Measurements from ENCODE around the gene AGPAT2. TPM values are rescaled to one million over a fixed set of nuclear protein-coding genes. Genes with fewer than 3 reads are reported as not detected.
A peak's percentile ranks its signal among the peaks of the same experiment; 100 is the strongest.

The AGPAT2 gene
- total and polyA plus RNA-seq, 2 experiments from 2014 or later = 31.8 to 44.7 TPM

GRCh38 chr9:136726118-136726517 lies 38.9 kb upstream of the AGPAT2 start:
- no peak for DNase-seq (ENCODE audit: low spot score)
- no peak overlapping the region for H2AFZ ChIP-seq
- peaks cover 9% of the 10 kb centered on the region; the same call in 1 of the 2 replicates for H3K4me1 ChIP-seq (ENCODE audit: insufficient read depth)
- ATAC-seq = no peak
- peak overlapping the region; percentile 32; the same call in 1 of the 2 replicates for H3K27ac ChIP-seq (ENCODE audit: low read depth)
- Mint-ChIP-seq H3K27ac (peak overlapping the region; percentile 94; the same call in 1 of the 2 replicates), H3K9me3 (no peaks in the 10 kb centered on the region; the same call in 2 of the 3 replicates), H3K27me3 (ENCODE audit: insufficient read depth, low read depth, poor library complexity) (peaks cover 26% of the 10 kb centered on the region), H3K4me3 (peak overlapping the region; percentile 93), H3K36me3 (ENCODE audit: low read depth) (peaks cover 52% of the 10 kb centered on the region), H3K4me1 (peaks cover 20% of the 10 kb centered on the region)
- peaks cover 31% of the 10 kb centered on the region for H4K20me1 ChIP-seq (replicated peaks; ENCODE audit: insufficient read depth)
- H3K79me2 ChIP-seq (replicated peaks; ENCODE audit: insufficient read depth) = peaks cover 35% of the 10 kb centered on the region
- H3K36me3 ChIP-seq (ENCODE audit: insufficient read depth) = peaks cover 22% of the 10 kb centered on the region
- TF ChIP-seq EZH2 (IDR thresholded peaks at IDR 0.05; ENCODE audit: low read depth, unreplicated experiment) = no peak
- no peak for TF ChIP-seq JUNB (IDR thresholded peaks at IDR 0.05; ENCODE audit: unreplicated experiment)
- no peak for TF ChIP-seq ETS1 (IDR thresholded peaks at IDR 0.05)
- no peak for TF ChIP-seq ZNF462 (CRISPR knock-in tag; IDR thresholded peaks at IDR 0.05)
- no peak for TF ChIP-seq CTCF (conservative IDR thresholded peaks at IDR 0.05; ENCODE audit: low read depth in 2 of 2)
- no peak for TF ChIP-seq EZH2phosphoT487 (IDR thresholded peaks at IDR 0.05; ENCODE audit: unreplicated experiment)
- TF ChIP-seq REST (IDR thresholded peaks at IDR 0.05; ENCODE audit: unreplicated experiment) = no peak
- TF ChIP-seq ZNF114 (CRISPR knock-in tag; IDR thresholded peaks at IDR 0.05) = no peak
- no peak for TF ChIP-seq STAT1 (IDR thresholded peaks at IDR 0.05; ENCODE audit: unreplicated experiment)
- no peak for TF ChIP-seq CREB1 (CRISPR knock-in tag; IDR thresholded peaks at IDR 0.05; ENCODE audit: low read depth)
- no peak for TF ChIP-seq POLR2AphosphoS5 (IDR thresholded peaks at IDR 0.05; ENCODE audit: low read depth)
- no peak for TF ChIP-seq ZNF331 (CRISPR knock-in tag; IDR thresholded peaks at IDR 0.05; ENCODE audit: low read depth)
- peak overlapping the region; percentile 99; the same call in 1 of the 2 replicates for H3K4me3 ChIP-seq
- H3K4me2 ChIP-seq = peak overlapping the region; percentile 94
- no peaks in the 10 kb centered on the region for H3K9me2 ChIP-seq (ENCODE audit: insufficient read depth)
- peaks cover 15% of the 10 kb centered on the region for H3K27me3 ChIP-seq (ENCODE audit: insufficient read depth)
- peaks cover 50% of the 10 kb centered on the region for H3F3A ChIP-seq (replicated peaks; ENCODE audit: low read depth)
